ENCODE data around the gene ST8SIA4.
"Not testable (repeated sequence)": the region's sequence is repeated elsewhere in the genome, so short reads cannot be mapped to it uniquely, and the experiment has no call there.

ST8SIA4 gene

GRCh38 chr5:100828071-100828897 is 74.8 kb downstream of the ST8SIA4 start:
- peak in 1 of 2 experiments; percentile 40 for DNase-seq

- no peak for DNase-seq
Measured at GRCh38 chr5:100827481-100827889, 75.6 kb downstream of the ST8SIA4 start.

DNA sequence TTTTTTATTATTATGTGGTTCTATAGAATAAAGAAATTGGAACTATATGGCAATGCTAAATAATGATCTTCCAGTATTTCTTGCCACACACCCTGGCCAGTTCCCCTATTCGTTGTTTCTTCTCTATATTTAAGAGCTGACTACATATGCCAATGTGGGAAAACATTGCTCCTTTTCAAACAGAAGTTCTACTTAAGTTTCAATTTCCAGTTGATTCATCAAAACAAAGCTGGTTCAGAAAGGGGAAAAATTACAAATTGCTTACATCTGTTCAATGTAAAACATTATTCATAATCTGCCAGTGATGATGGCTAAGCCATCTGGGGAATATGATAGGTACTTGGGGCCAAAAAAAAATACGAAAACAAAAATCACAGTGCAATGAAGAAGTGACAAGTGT is 76.9 kb downstream of the ST8SIA4 start:
- DNase-seq, result no peak

GRCh38 chr5:100824635-100825034 is 78.4 kb downstream of the ST8SIA4 start:
- no peak for DNase-seq

DNA sequence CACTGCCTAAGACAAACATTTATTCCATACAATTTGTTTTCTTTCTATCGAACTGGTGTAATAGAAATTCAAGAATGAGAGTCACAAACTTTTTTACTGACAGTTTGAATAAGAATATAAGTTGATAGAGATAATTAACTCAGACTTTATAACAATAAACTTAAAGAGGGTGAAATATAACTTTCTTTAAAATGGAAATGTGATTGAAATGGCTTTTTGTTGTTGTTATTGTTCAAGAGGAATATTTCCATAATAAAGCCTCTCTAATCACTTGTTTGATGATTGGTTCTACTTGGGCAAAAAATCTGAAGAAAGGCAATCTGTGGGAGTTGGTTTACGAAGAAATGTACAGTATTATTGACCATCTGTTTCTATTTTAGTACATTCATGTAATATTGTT is 79.3 kb downstream of the ST8SIA4 start:
- DNase-seq, result no peak

- no peak for DNase-seq
Measured at GRCh38 chr5:100821751-100822150, 81.3 kb downstream of the ST8SIA4 start.

DNA sequence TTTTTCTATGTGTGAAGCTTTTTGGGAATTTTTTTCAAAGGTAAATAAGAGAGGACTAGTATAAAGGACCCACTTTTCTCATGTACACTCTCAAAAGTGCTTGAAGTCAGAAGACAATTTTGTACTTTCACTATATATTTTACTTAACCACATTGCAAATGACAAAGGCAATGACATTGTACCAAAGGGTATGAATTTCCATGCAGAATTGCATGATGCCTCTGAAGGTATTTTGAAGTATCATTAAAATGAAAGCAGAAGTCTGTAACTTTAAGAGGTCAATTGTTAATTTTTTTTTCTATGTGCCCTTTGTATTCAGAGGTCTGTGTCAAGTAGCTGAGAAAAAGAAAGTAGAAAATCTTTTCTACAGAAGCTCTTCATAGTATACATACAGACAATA is 84.7 kb downstream of the ST8SIA4 start:
- no peak for DNase-seq

GRCh38 chr5:100803397-100803796 is 99.7 kb downstream of the ST8SIA4 start:
- DNase-seq, result no peak

- DNase-seq, result no peak
Measured at GRCh38 chr5:100802208-100802607, 100.9 kb downstream of the ST8SIA4 start.

GRCh38 chr5:100800562-100800961 is 102.5 kb downstream of the ST8SIA4 start:
- DNase-seq, result no peak

DNA sequence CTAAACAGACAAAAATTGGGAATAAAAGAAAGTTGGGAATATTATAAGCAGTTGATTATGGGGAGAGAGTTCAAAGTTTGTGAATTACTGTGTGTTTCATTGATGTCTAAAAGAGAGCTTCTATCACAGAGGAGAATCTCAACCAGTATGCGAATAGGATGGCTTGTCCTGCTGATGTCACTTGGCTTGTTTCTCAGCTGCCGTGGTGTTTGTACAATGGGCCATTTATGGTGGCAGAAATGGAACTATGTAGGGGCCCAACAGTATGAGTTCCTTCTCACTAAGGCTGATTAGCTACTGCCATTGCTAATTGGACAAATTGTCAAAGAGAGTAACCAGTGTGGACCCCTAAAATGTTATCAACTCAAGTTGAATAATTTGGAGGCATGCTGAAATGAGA is 103.9 kb downstream of the ST8SIA4 start:
- no peak for DNase-seq

DNA sequence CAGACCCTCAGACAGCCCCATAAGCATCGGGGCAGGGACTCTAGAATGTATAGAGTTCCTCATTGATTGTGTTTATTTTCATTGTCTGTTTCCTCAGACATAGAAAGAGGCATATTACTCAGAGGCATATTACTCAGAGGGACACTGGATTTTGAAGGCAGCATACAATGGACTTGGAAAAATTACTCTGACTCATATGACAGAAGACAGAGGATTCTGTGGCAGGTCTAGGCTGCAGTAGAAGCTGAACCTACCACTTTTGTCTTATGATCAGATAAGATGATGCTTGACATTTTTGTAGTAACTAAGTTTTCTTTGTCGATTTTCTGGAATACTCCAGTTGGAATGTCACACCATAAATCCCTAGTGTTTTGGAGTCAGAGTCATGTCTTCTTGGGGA is 105.2 kb downstream of the ST8SIA4 start:
- DNase-seq, result no peak

- no peak for DNase-seq
Measured at GRCh38 chr5:100796851-100797250, 106.2 kb downstream of the ST8SIA4 start.

GRCh38 chr5:100794844-100795243 is 108.2 kb downstream of the ST8SIA4 start:
- DNase-seq, result no peak

GRCh38 chr5:100794218-100794617 is 108.9 kb downstream of the ST8SIA4 start:
- DNase-seq, result no peak

GRCh38 chr5:100792781-100793180 is 110.3 kb downstream of the ST8SIA4 start:
- no peak for DNase-seq

DNA sequence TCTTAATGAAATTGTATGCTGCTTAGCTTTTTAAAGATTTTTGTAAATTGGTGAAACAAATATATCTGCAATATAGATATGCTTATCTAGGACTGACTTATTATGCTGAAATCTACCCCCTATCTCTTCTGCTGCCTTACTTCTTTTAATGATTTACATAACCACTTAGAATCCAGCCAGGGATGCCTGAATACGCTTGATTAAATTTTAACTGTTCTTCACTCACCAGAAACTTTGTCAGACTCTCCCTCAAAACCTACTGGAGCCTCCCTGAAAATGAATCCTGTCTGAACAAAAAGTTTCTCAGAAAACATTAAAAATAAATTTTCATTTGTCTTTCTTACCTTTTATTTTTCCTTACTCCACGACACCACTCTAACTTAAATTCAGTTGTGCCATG is 111.7 kb downstream of the ST8SIA4 start:
- no peak for DNase-seq

DNA sequence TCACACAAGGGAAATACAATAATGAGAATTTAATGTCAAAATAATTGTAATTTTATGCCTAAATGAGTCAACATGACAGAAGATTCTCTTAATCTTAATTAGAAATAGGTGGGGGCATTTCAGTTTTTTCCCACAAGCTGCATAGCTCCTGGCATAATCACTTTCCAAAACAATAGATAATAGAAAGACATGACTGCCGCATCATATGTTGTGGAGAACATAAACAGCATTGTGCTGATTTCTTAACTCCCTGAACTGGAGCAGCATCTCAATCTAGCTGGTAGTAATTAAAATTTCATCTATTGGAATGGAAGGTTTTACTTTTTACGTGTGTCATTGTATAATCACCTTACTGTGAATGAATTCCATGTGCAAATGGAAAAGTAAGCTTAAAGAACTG is 112.1 kb downstream of the ST8SIA4 start:
- DNase-seq, result no peak

DNA sequence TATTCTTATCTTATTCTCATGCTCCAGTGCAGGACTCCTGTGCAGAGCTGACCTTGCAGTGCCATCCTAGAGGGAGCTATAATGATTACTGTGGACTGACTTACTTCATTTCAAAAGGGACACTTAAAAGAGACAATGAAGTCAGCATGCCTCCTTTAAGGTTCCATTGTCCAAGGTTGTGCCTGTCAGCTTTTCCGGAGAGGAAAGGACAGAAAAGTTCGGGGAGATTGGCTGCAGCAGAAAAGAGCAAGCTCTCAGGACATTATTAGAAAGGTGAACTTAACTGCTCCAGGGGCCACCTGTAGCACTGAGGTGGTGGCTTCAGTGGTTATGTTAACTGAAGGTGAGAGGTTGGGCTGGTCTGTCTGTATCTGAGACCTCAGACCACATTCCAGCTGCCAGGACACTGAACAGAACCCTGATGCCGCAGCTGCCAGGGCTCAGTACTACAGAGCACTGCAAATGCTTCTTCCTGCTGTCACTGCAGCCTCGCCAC is 112.9 kb downstream of the ST8SIA4 start:
- DNase-seq, result no peak

GRCh38 chr5:100789694-100790093 is 113.4 kb downstream of the ST8SIA4 start:
- no peak for DNase-seq

DNA sequence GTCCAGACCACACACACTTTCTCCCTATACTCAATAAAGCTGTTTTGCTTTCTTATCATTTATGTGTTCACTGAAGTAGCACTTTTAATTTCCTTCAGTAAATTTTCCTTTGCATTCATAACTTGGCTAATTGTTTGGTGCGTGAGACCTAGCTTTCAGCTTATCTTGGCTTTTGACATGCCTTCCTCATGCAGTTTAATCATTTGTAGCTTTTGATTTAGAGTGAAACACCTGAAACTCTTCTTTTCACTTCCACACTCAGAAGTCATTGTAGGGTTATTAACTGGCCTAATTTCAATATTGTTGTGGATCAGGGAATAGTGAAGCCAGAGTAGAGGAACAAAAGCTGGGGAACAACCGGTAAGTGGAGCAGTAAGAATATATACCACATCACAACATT is 114.7 kb downstream of the ST8SIA4 start:
- DNase-seq, result no peak

GRCh38 chr5:100787648-100788047 is 115.4 kb downstream of the ST8SIA4 start:
- no peak for DNase-seq

DNA sequence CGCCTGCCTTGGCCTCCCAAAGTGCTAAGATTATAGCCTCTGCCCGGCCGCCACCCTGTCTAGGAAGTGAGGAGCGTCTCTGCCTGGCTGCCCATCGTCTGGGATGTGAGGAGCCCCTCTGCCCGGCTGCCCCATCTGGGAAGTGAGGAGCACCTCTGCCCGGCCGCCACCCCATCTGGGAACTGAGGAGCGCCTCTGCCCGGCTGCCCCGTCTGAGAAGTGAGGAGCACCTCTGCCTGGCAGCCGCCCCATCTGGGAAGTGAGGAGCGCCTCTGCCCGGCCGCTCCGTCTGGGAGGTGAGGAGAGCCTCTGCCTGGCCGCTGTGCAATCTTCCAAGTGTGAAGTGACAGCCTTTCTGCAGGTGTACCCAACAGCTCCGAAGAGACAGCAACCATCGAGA is 117.5 kb downstream of the ST8SIA4 start:
- DNase-seq, result not testable (repeated sequence)

GRCh38 chr5:100780376-100780870 is 122.7 kb downstream of the ST8SIA4 start:
- no peak for DNase-seq

All from activated CD4-positive, alpha-beta T cell treated with anti-CD3 and anti-CD28 coated beads, Interleukin-2, amount 50 U/mL, for 48 hours (primary cell).